HG03139 (cell line): Measurements from ENCODE around the gene PRKCB.
A peak's percentile ranks its signal among the peaks of the same experiment; 100 is the strongest.

Source experiments
- ATAC-seq: cut with Tn5 transposase; IDR thresholded peaks from one replicate; pipeline ENCODE4 v1.9.1; 2021; ENCODE audit not compliant: unreplicated experiment

Gene PRKCB

GRCh38 chr16:23835390-23836077 lies at the start of gene PRKCB:
Gene PRKCB (plus strand): TSS chr16:23835983.
- peak; percentile 71 for ATAC-seq

GRCh38 chr16:23786964-23787561 lies 48.7 kb upstream of the PRKCB start:
- ATAC-seq: no peak

GRCh38 chr16:23788685-23789084 lies 47.1 kb upstream of the PRKCB start:
- ATAC-seq: no peak

GRCh38 chr16:23795378-23795777 lies 40.4 kb upstream of the PRKCB start:
- ATAC-seq: no peak

GRCh38 chr16:23796941-23797340 lies 38.8 kb upstream of the PRKCB start:
- ATAC-seq: no peak

- ATAC-seq: no peak
Measured at GRCh38 chr16:23801378-23801777, 34.4 kb upstream of the PRKCB start.

GRCh38 chr16:23802776-23803175 lies 33.0 kb upstream of the PRKCB start:
- no peak for ATAC-seq

GRCh38 chr16:23803591-23804123 lies 32.1 kb upstream of the PRKCB start:
- ATAC-seq: peak; percentile 73

- ATAC-seq: no peak
Measured at GRCh38 chr16:23807028-23807427, 28.8 kb upstream of the PRKCB start.

GRCh38 chr16:23821467-23821866 lies 14.3 kb upstream of the PRKCB start:
- ATAC-seq: no peak

- no peak for ATAC-seq
Measured at GRCh38 chr16:23821875-23822688, 13.7 kb upstream of the PRKCB start.

- ATAC-seq: no peak
Measured at GRCh38 chr16:23823475-23824384, 12.1 kb upstream of the PRKCB start.

GRCh38 chr16:23824909-23825308 lies 10.9 kb upstream of the PRKCB start:
- ATAC-seq: no peak

GRCh38 chr16:23826528-23827045 lies 9.2 kb upstream of the PRKCB start:
- ATAC-seq: peak; percentile 83

- no peak for ATAC-seq
Measured at GRCh38 chr16:23827057-23827456, 8.7 kb upstream of the PRKCB start.

GRCh38 chr16:23829454-23829853 lies 6.3 kb upstream of the PRKCB start:
- ATAC-seq: no peak

GRCh38 chr16:23830276-23830675 lies 5.5 kb upstream of the PRKCB start:
- no peak for ATAC-seq

GRCh38 chr16:23832882-23833281 lies 2.9 kb upstream of the PRKCB start:
- no peak for ATAC-seq

GRCh38 chr16:23833504-23833903 lies 2.3 kb upstream of the PRKCB start:
- no peak for ATAC-seq

GRCh38 chr16:23833960-23834685 lies 1.7 kb upstream of the PRKCB start:
- ATAC-seq: no peak
